ENCODE results near the gene MS4A1. TPM values are rescaled to one million over a fixed set of nuclear protein-coding genes. Genes with fewer than 3 reads are reported as not detected.

The MS4A1 gene
- total and polyA plus RNA-seq, 7 donors = 0.09 to 1.9 (median 0.48) TPM; not detected in 1

- H3K4me3 ChIP-seq = no peak overlapping the region
- 55 to 59% (median 58%) methylated on average over 2 of the region's 2 CpGs for WGBS, 3 donors
- no peaks in the 10 kb centered on the region for H3K4me1 ChIP-seq
- ATAC-seq (no peak), DNase-seq (no peak)
- H3K27ac ChIP-seq = no peak overlapping the region
- no peaks in the 10 kb centered on the region for H3K9me3 ChIP-seq
- no peaks in the 10 kb centered on the region for H3K27me3 ChIP-seq (ENCODE audit: insufficient read depth in 3 of 3, low read length in 2 of 3)
- intact Hi-C loops (cut with DNase I) = no loop called here
- TF ChIP-seq CTCF (IDR thresholded peaks at IDR 0.05) = no peak
- H3K36me3 ChIP-seq (ENCODE audit: insufficient read depth in 1 of 2, low read depth in 1 of 2) = no peaks in the 10 kb centered on the region
Measured at GRCh38 chr11:60469723-60470122, 14.1 kb downstream of the MS4A1 start.

GRCh38 chr11:60477035-60477445 lies 21.4 kb downstream of the MS4A1 start:
- intact Hi-C loops (cut with DNase I) = no loop called here
- Histone ChIP-seq H3K27me3 (ENCODE audit: insufficient read depth in 3 of 3, low read length in 2 of 3) (peaks cover 0 to 2% (median 0%) of the 10 kb centered on the region in 3 donors), H3K9me3 (no peaks in the 10 kb centered on the region), H3K4me1 (no peaks in the 10 kb centered on the region), H3K4me3 (no peak overlapping the region), H3K36me3 (ENCODE audit: insufficient read depth in 1 of 2, low read depth in 1 of 2) (no peaks in the 10 kb centered on the region), H3K27ac (no peak overlapping the region)
- ATAC-seq (no peak), DNase-seq (no peak)
- TF ChIP-seq CTCF (IDR thresholded peaks at IDR 0.05) = no peak
- WGBS, 3 donors = 69 to 77% (median 76%) methylated on average over 6 of the region's 6 CpGs

- no peaks in the 10 kb centered on the region for H3K9me3 ChIP-seq
- DNase-seq (no peak), ATAC-seq (no peak)
- no peak for TF ChIP-seq CTCF (IDR thresholded peaks at IDR 0.05)
- no peaks in the 10 kb centered on the region for H3K4me1 ChIP-seq
- WGBS, 3 donors = 41 to 54% (median 45%) methylated on average over 2 of the region's 2 CpGs
- no peaks in the 10 kb centered on the region for H3K36me3 ChIP-seq (ENCODE audit: insufficient read depth in 1 of 2, low read depth in 1 of 2)
- intact Hi-C loops (cut with DNase I) = no loop called here
- peaks cover 0 to 2% (median 0%) of the 10 kb centered on the region in 3 donors for H3K27me3 ChIP-seq (ENCODE audit: insufficient read depth in 3 of 3, low read length in 2 of 3)
- no peak overlapping the region for H3K27ac ChIP-seq
- no peak overlapping the region for H3K4me3 ChIP-seq
Measured at GRCh38 chr11:60482361-60482760, 26.7 kb downstream of the MS4A1 start.

DNA sequence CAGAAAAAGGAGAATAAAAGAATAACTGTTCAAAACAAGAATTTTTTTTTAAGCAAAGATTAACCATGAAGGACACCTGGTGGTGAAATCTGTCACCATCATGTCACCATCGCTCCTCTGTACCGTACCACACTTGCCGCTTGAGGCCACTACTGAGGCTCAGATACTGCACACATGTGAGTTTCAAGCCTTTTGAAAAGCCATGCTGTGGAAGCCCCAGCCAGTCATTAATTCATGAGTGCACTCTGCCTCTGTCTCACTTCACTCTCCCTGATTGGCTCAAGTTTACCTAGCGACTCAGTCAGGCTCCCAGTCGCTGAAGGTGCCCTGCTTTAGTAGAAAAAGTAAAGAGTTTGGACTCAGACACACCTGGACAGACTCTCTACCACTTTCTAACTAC lies 30.3 kb downstream of the MS4A1 start:
- no peak for DNase-seq
- intact Hi-C loops (cut with DNase I) = no loop called here
- no peak overlapping the region for H3K4me3 ChIP-seq
- H3K27ac ChIP-seq = no peak overlapping the region
- TF ChIP-seq CTCF (IDR thresholded peaks at IDR 0.05) = no peak
- H3K27me3 ChIP-seq (ENCODE audit: insufficient read depth in 3 of 3, low read length in 2 of 3) = no peaks in the 10 kb centered on the region
- no peaks in the 10 kb centered on the region for H3K36me3 ChIP-seq (ENCODE audit: insufficient read depth in 1 of 2, low read depth in 1 of 2)
- H3K9me3 ChIP-seq = no peaks in the 10 kb centered on the region
- ATAC-seq = no peak
- no peaks in the 10 kb centered on the region for H3K4me1 ChIP-seq
- 56 to 67% (median 62%) methylated on average over 5 of the region's 5 CpGs for WGBS, 3 donors

DNA sequence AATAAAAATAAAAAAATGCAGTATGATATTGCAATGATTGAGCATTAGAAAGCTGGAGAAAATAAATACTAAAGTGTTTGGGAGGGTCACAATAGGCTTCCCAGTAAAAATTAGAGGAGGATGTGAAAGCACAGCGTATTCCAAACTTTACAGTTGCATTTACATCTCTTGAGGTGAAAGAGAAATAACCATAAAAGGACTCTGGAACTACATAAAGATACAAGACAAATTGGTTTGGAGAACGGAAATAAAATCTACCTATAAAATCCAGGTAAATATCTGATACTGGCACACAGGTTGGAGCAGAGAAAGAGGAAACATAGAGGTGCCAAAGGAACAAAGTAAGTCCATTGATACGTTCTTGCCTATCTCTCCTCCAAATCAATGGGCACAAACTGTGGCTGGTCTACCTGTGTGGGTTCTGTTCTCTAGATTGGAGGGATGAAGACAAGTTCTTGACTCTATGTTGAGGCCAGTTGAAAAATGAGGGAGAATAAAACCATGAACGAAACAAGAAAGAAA lies 36.9 kb downstream of the MS4A1 start, which contains the start of gene MS4A12:
TSS of gene MS4A12 (plus strand) at position 291 of the 522 bp plus-strand sequence. CDS start 4,541 bp downstream, outside the sequence.
- 67 to 81% (median 75%) methylated on average over 4 of the region's 4 CpGs for WGBS, 3 donors
- no peak within 1 kb of the TSS for H3K4me3 ChIP-seq
- no peaks in the 10 kb centered on the region for H3K4me1 ChIP-seq
- intact Hi-C loops (cut with DNase I) = no loop called here
- H3K27ac ChIP-seq = no peak within 1 kb of the TSS
- ATAC-seq = no peak
- TF ChIP-seq CTCF (IDR thresholded peaks at IDR 0.05) = no peak
- no peaks in the 10 kb centered on the region for H3K9me3 ChIP-seq
- H3K27me3 ChIP-seq (ENCODE audit: insufficient read depth in 3 of 3, low read length in 2 of 3) = no peaks in the 10 kb centered on the region
- no peaks in the 10 kb centered on the region for H3K36me3 ChIP-seq (ENCODE audit: insufficient read depth in 1 of 2, low read depth in 1 of 2)
- DNase-seq = no peak
